K562 (cell line): ENCODE data around the gene CDYL. TPM values are rescaled to one million over a fixed set of nuclear protein-coding genes. Genes with fewer than 3 reads are reported as not detected.

Experiments used
- ATAC-seq: fragments of 200-7000 bp; cut with Tn5 transposase; 3 replicates; pipeline ENCODE4 v1.9.1; 2020; ENCODE audit warnings: moderate library complexity
- BruUV-seq: library from RNA; stranded (reverse); fragments of 400-500 nt; replicated peaks from 2 replicates; lab custom pipeline; 2021; lab: Mats Ljungman, UMichigan
- CTCF ChIA-PET: fragments of 300-600 bp; formaldehyde crosslinking; extraction: SDS; loops from one replicate; lab custom pipeline; 2021; ENCODE audit warnings: low intra/inter-chr PET ratio; lab: Yijun Ruan, JAX
- POLR2A ChIA-PET: fragments of 300-600, 350-650 bp; sonication (Branson Sonifier 250); formaldehyde crosslinking; extraction: SDS; loops from one replicate; lab custom pipeline; 2021; ENCODE audit warnings: antibody characterized with exemption, inconsistent platforms; lab: Yijun Ruan, JAX
- DNase-seq, 4 experiments: peaks; one replicate each; pipeline versions ENCODE4 v3.0.0 to v3.0.0-alpha.2; 2011 to 2018; ENCODE audit warnings: low spot score in 3 of 4, mixed read lengths in 3 of 4; ENCODE audit errors: extremely low read depth in 1 of 4
- FAIRE-seq: peaks from 2 replicates; lab custom pipeline; 2011; peaks lifted over from hg19 to GRCh38; lab: Jason Lieb, UNC
- H2AFZ ChIP-seq: 2 replicates; pipeline ENCODE4 v1.6.0; 2011; ENCODE audit warnings: low read depth, low read length, control low read depth, inconsistent platforms
- H3K27ac ChIP-seq: fragments of 200-600 bp; 3 replicates; pipeline ENCODE4 v1.8.0; 2011; ENCODE audit warnings: low read depth, mild to moderate bottlenecking, control low read depth, inconsistent platforms, low read length, moderate library complexity, mixed read lengths; ENCODE audit errors: extremely low read depth
- H3K27me3 ChIP-seq, 2 experiments: fragments of 300-600 bp in 1 of 2; 2 replicates in 1 of 2; 3 replicates in 1 of 2; pipeline versions ENCODE4 v1.6.0 to v1.8.0; 2011; ENCODE audit warnings: inconsistent platforms in 2 of 2, low read length in 2 of 2, mild to moderate bottlenecking in 1 of 2, mixed read lengths in 1 of 2, moderate library complexity in 1 of 2; ENCODE audit not compliant: control insufficient read depth in 2 of 2, insufficient read depth in 2 of 2
- H3K36me3 ChIP-seq: fragments of 300-600 bp; 3 replicates; pipeline ENCODE4 v1.8.0; 2011; ENCODE audit warnings: mild to moderate bottlenecking, low read length, inconsistent platforms; ENCODE audit not compliant: control insufficient read depth, insufficient read depth
- H3K4me1 ChIP-seq, 2 experiments: fragments of 200-600 bp in 1 of 2; replicated peaks in 1 of 2; 2 replicates in 1 of 2; 3 replicates in 1 of 2; pipeline versions ENCODE4 v1.5.1 to v1.8.0; 2011; ENCODE audit warnings: inconsistent platforms in 2 of 2, low read length in 2 of 2, mild to moderate bottlenecking in 1 of 2, mixed read lengths in 1 of 2, moderate library complexity in 1 of 2; ENCODE audit not compliant: control insufficient read depth in 2 of 2, insufficient read depth in 2 of 2
- H3K4me2 ChIP-seq: 2 replicates; pipeline ENCODE4 v1.6.1; 2011; ENCODE audit warnings: low read length, control low read depth, inconsistent platforms, mixed read lengths; ENCODE audit not compliant: insufficient read depth
- H3K4me3 ChIP-seq: fragments of 200-600 bp; sonication (generic), shearing (Covaris generic); 2 replicates; pipeline ENCODE4 v1.5.1; 2016; ENCODE audit warnings: control low read depth, inconsistent platforms
- H3K79me2 ChIP-seq: fragments of 200-600 bp; 3 replicates; pipeline ENCODE4 v1.8.0; 2011; ENCODE audit warnings: low read length, inconsistent platforms; ENCODE audit not compliant: control insufficient read depth, insufficient read depth
- H3K9ac ChIP-seq, 2 experiments: 2 replicates each; pipeline versions ENCODE4 v1.6.0 to v1.6.1; 2011; ENCODE audit warnings: low read depth in 2 of 2, low read length in 2 of 2, control low read depth in 1 of 2, inconsistent platforms in 1 of 2, mild to moderate bottlenecking in 1 of 2, mixed read lengths in 1 of 2; ENCODE audit not compliant: insufficient read depth in 1 of 2
- H3K9me1 ChIP-seq: one replicate; pipeline ENCODE4 v1.6.0; 2011; ENCODE audit warnings: inconsistent platforms, mild to moderate bottlenecking, low read length, moderate library complexity; ENCODE audit not compliant: control insufficient read depth, insufficient read depth
- H3K9me3 ChIP-seq: replicated peaks from 2 replicates; pipeline ENCODE4 v1.5.1; 2011; ENCODE audit warnings: low read depth, low read length, inconsistent platforms; ENCODE audit not compliant: control insufficient read depth, insufficient read depth
- H4K20me1 ChIP-seq: replicated peaks from 2 replicates; pipeline ENCODE4 v1.6.1; 2011; ENCODE audit warnings: low read length, inconsistent platforms, mixed read lengths; ENCODE audit not compliant: control insufficient read depth, insufficient read depth
- CEBPG ChIP-seq, 3 experiments: fragments of 200-800 bp in 1 of 3; sonication (Bioruptor generic) in 1 of 3; sonication (generic) in 1 of 3; formaldehyde crosslinking in 1 of 3; IDR thresholded peaks in 2 of 3; conservative IDR thresholded peaks in 1 of 3; 2 replicates each; pipeline versions ENCODE4 v1.6.1 to v1.8.0; 2016 to 2022; ENCODE audit warnings: missing compliant biosample characterization in 2 of 3, missing genetic modification characterization in 2 of 3, mild to moderate bottlenecking in 1 of 3, missing genetic modification reagents in 1 of 3
- RAD51 ChIP-seq: fragments of 450-650 bp; IDR thresholded peaks from 2 replicates; pipeline ENCODE4 v1.7.1; 2016; ENCODE audit warnings: low read depth, mild to moderate bottlenecking, borderline replicate concordance
- TRIM28 ChIP-seq: fragments of 450-650 bp; IDR thresholded peaks from 2 replicates; pipeline ENCODE4 v1.6.1; 2017
- ZNF778 ChIP-seq: fragments of 450-650 bp; formaldehyde crosslinking; IDR thresholded peaks from 2 replicates; pipeline ENCODE4 v1.4.0; 2020; ENCODE audit warnings: mild to moderate bottlenecking, moderate library complexity
- WGBS: fragments of 100-300 bp; shearing (Covaris generic); methylation state at CpG from one replicate; pipeline ENCODE4 v1.1.6; 2016; ENCODE audit warnings: low coverage, mixed read lengths; ENCODE audit not compliant: insufficient coverage; ENCODE audit errors: missing lambda C conversion rate; 5-methylcytosine and 5-hydroxymethylcytosine counted together
- in situ Hi-C: fragments of 300-500 bp; cut with MboI; formaldehyde crosslinking; loops from 4 replicates; pipeline ENCODE4 v1.15.0; 2018; ENCODE audit warnings: inconsistent platforms, mixed read lengths
- intact Hi-C: fragments of 100-400 bp; cut with micrococcal nuclease; formaldehyde crosslinking; loops from 2 replicates; pipeline ENCODE4 v1.14.2; 2022
- polyA plus RNA-seq, 8 experiments: library from polyadenylated mRNA; depleted of rRNA in 4 of 8; stranded (reverse) in 5 of 8; unstranded in 3 of 8; fragments of >200 nt; fragmentation: Nextera tagmentation in 2 of 8; fragmentation: Illumina TruSeq in 1 of 8; extraction: Ambion mirVana in 2 of 8; extraction: Trizol in 1 of 8; gene quantifications; 2 replicates each; pipeline versions ENCODE4 v1.2.1 to v1.2.3, GENCODE V29; 2011 to 2014; ENCODE audit warnings: inconsistent platforms in 1 of 8, missing spikeins in 1 of 8
- total RNA-seq, 7 experiments: library from RNA; depleted of rRNA in 6 of 7; stranded (reverse); fragments of >200 nt in 6 of 7; fragmentation: Illumina TruSeq in 2 of 7; extraction: Trizol in 2 of 7; gene quantifications; 2 replicates each; pipeline versions ENCODE4 v1.2.1 to v1.2.3, GENCODE V29; 2011 to 2021; ENCODE audit warnings: low replicate concordance in 1 of 7
- TF ChIP-seq, protein P1 (sequence below): fragments of 450-650 bp; IDR thresholded peaks from one replicate; pipeline ENCODE4 v1.6.1; 2018; ENCODE audit warnings: mild to moderate bottlenecking, moderate library complexity; ENCODE audit not compliant: partially characterized antibody
- TF ChIP-seq, protein P2 (sequence below), 2 experiments: fragments of 450-650 bp; conservative IDR thresholded peaks; 2 replicates each; pipeline ENCODE4 v1.6.1; 2017; ENCODE audit warnings: mild to moderate bottlenecking in 2 of 2, moderate library complexity in 2 of 2
- TF ChIP-seq, protein P3 (sequence below): fragments of 250-450 bp; sonication (Bioruptor Pico); IDR thresholded peaks from 2 replicates; pipeline ENCODE4 v1.5.0; 2021; ENCODE audit warnings: mild to moderate bottlenecking, moderate library complexity

Gene CDYL
- total and polyA plus RNA-seq, 9 of the 15 experiments (the other 6 are each of a cell fraction or from before 2014, with no cell fraction given) = 8.1 to 45.8 (median 40.8) TPM

DNA sequence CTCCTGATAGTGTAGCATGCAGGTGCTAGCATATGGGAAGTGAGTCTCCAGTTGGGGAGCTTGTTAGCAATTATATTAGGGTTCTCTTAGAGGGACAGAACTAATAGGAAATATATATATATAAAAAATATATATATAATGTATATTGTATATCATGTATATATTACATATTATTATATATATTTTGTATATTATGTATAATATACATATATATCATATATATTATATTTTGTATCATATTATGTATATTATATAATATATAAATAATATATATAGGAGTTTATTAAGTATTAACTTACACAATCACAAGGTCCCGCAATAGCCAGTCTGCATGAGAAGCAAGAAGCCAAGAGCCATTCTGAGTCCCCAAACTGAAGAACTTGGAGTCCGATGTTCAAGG is 84.2 kb downstream of the CDYL start:
- Histone ChIP-seq H3K4me2 (no peak overlapping the region), H2AFZ (no peak overlapping the region), H3K9me1 (no peaks in the 10 kb centered on the region), H3K27ac (no peak overlapping the region), H3K4me3 (no peak overlapping the region), H3K9ac (no peak overlapping the region), H3K79me2 (peaks cover 86% of the 10 kb centered on the region), H4K20me1 (peaks cover 17% of the 10 kb centered on the region; the same call in 1 of the 2 replicates), H3K27me3 (no peaks in the 10 kb centered on the region; a peak in 1 of 5 replicates), H3K36me3 (no peaks in the 10 kb centered on the region), H3K4me1 (peaks cover 4 to 10% of the 10 kb centered on the region in 2 experiments; a peak in 4 of 5 replicates), H3K9me3 (no peaks in the 10 kb centered on the region; the same call in 1 of the 2 replicates)
- no peak for DNase-seq
- ChIA-PET CTCF (no interaction called here), POLR2A (no interaction called here)
- TF ChIP-seq, protein P1, sequence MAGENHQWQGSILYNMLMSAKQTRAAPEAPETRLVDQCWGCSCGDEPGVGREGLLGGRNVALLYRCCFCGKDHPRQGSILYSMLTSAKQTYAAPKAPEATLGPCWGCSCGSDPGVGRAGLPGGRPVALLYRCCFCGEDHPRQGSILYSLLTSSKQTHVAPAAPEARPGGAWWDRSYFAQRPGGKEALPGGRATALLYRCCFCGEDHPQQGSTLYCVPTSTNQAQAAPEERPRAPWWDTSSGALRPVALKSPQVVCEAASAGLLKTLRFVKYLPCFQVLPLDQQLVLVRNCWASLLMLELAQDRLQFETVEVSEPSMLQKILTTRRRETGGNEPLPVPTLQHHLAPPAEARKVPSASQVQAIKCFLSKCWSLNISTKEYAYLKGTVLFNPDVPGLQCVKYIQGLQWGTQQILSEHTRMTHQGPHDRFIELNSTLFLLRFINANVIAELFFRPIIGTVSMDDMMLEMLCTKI = no peak
- BruUV-seq = no TSS peak
- no peak for FAIRE-seq
- in situ Hi-C loops (no loop called here), intact Hi-C loops (no loop called here)
- no peak for ATAC-seq
- WGBS = 98% methylated on average over 2 of the region's 2 CpGs

DNA sequence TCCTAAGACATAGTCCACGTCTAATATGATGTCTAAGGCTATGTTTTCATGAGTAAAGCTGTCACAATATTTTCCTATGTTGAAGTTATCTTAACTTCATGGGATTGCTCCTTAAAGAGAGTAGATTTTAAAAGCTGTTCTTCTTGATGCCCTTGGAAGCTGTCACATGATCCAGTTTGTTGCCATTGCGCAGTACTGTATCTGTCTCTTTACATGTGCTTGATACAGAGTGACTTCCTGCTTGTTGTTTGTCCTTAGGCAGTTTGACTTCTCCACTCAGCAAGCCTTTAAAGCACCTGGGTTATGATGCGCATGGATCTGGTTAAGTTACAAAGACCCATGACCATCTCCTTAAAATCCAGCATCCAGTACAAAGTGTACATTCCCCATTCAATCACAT is 85.4 kb downstream of the CDYL start:
- no peaks in the 10 kb centered on the region for H3K36me3 ChIP-seq
- no peak overlapping the region for H3K4me3 ChIP-seq
- H3K4me1 ChIP-seq = peaks cover 4 to 10% of the 10 kb centered on the region in 2 experiments; a peak in 4 of 5 replicates
- H3K27me3 ChIP-seq = no peaks in the 10 kb centered on the region; a peak in 1 of 5 replicates
- peaks cover 78% of the 10 kb centered on the region for H3K79me2 ChIP-seq
- no TSS peak for BruUV-seq
- H3K9ac ChIP-seq = no peak overlapping the region
- H4K20me1 ChIP-seq = 0 out of 2 replicates have a peak, but pooled peaks cover 6% of the 10 kb centered on the region
- POLR2A ChIA-PET = interaction anchor here (1.1 kb wide), 1 partner anchor 42 kb away, joined by 3 read pairs; no protein-coding TSS in a partner anchor
- no peak overlapping the region for H3K27ac ChIP-seq
- in situ Hi-C loops (no loop called here), intact Hi-C loops (no loop called here)
- no peak overlapping the region for H3K4me2 ChIP-seq
- FAIRE-seq (no peak), ATAC-seq (peak; percentile 44; the same call in 1 of the 3 replicates), DNase-seq (no peak)
- no peak overlapping the region for H2AFZ ChIP-seq
- H3K9me1 ChIP-seq = no peaks in the 10 kb centered on the region
- CTCF ChIA-PET = no interaction called here
- WGBS = 71% methylated on average over 3 of the region's 3 CpGs
- no peaks in the 10 kb centered on the region; the same call in 1 of the 2 replicates for H3K9me3 ChIP-seq
- no peak for TF ChIP-seq TRIM28
- peak; percentile 32; the same call in 1 of the 2 replicates for TF ChIP-seq RAD51
- TF ChIP-seq ZNF778 = no peak
- TF ChIP-seq CEBPG (CRISPR knock-in tag; IDR thresholded peaks at IDR 0.05) = 0 out of 2 replicates have a peak, but pooled peaks have one; percentile 3
- no peak for TF ChIP-seq CEBPG (tag; conservative IDR thresholded peaks at IDR 0.05 in 1 of 2, IDR thresholded peaks at IDR 0.05 in 1 of 2)
- TF ChIP-seq, protein P2, sequence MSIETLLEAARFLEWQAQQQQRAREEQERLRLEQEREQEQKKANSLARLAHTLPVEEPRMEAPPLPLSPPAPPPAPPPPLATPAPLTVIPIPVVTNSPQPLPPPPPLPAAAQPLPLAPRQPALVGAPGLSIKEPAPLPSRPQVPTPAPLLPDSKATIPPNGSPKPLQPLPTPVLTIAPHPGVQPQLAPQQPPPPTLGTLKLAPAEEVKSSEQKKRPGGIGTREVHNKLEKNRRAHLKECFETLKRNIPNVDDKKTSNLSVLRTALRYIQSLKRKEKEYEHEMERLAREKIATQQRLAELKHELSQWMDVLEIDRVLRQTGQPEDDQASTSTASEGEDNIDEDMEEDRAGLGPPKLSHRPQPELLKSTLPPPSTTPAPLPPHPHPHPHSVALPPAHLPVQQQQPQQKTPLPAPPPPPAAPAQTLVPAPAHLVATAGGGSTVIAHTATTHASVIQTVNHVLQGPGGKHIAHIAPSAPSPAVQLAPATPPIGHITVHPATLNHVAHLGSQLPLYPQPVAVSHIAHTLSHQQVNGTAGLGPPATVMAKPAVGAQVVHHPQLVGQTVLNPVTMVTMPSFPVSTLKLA (conservative IDR thresholded peaks at IDR 0.05) = peak in 1 of 2 experiments; percentile 28; a peak in 1 of 4 replicates
- TF ChIP-seq, protein P3, sequence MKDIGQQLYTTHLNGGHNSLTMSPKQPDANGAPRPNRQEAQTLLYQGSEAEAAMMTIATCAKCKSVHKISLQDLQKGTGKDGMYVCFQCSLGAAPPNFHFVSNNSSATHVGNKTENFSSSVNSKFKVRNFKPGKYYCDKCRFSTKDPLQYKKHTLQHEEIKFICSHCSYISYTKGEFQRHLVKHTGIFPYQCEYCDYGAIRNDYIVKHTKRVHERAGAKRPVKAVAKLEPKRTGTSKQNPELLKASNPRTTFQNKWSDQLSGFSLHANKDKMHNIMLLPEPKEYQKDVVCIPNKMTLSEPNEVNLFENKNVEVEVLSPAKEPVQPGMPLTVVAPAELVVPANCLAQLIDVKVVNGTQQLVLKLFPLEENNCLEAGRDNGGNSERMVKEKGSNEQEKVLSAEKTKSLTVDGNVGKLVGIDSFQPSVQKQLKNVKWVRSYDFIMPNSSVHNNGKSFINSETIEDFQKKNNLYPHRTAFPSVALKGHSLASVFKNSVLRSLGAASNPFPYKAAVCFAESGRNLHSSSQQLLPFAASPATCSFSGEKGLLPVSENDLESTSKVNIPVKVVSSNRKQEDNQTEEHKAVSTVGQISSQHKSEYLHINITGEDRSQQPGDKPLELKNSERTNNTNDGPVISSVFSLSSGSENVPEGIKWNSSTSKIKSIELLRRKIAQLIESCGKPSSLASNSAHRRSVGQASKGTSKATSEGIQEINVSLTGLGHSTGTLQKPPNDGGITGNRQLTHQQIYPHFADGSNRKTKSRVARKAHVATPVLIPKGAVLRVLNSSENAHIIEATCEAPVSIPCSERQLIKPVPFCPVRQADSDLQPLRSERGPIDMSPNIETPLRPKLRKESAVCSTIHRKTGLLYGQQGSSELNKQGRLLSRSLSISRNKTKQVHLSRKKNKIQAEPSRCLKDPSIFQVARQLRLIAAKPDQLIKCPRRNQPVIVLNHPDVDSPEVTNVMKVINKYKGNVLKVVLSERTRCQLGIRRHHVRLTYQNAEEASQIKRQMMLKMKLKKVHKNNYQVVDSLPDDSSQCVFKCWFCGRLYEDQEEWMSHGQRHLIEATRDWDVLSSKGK (CRISPR knock-in tag) = no peak
